ENCODE measurements around the gene RNF157.
"Not testable (repeated sequence)": the region's sequence is repeated elsewhere in the genome, so short reads cannot be mapped to it uniquely, and the experiment has no call there.

RNF157 gene

GRCh38 chr17:76255801-76256429 lies 15.6 kb upstream of the RNF157 start:
- in situ Hi-C loops (cut with MboI; ENCODE audit: low sequenced_read_pairs) = no loop called here

- in situ Hi-C loops (cut with MboI; ENCODE audit: low sequenced_read_pairs) = no loop called here
These were observed 14.0 kb upstream of the RNF157 start for GRCh38 chr17:76254275-76254674.

- in situ Hi-C loops (cut with MboI; ENCODE audit: low sequenced_read_pairs) = no loop called here
These were observed 13.5 kb upstream of the RNF157 start for GRCh38 chr17:76253841-76254240.

GRCh38 chr17:76252967-76253766 lies 12.9 kb upstream of the RNF157 start:
- in situ Hi-C loops (cut with MboI; ENCODE audit: low sequenced_read_pairs) = not testable (repeated sequence)

- in situ Hi-C loops (cut with MboI; ENCODE audit: low sequenced_read_pairs) = no loop called here
These were observed 12.0 kb upstream of the RNF157 start for GRCh38 chr17:76252040-76252954.

- in situ Hi-C loops (cut with MboI; ENCODE audit: low sequenced_read_pairs) = no loop called here
These were observed 11.3 kb upstream of the RNF157 start for GRCh38 chr17:76251478-76252039.

GRCh38 chr17:76250141-76250540 lies 9.8 kb upstream of the RNF157 start:
- in situ Hi-C loops (cut with MboI; ENCODE audit: low sequenced_read_pairs) = no loop called here

- in situ Hi-C loops (cut with MboI; ENCODE audit: low sequenced_read_pairs) = no loop called here
These were observed 7.9 kb upstream of the RNF157 start for GRCh38 chr17:76248013-76248782.

- in situ Hi-C loops (cut with MboI; ENCODE audit: low sequenced_read_pairs) = no loop called here
These were observed 7.0 kb upstream of the RNF157 start for GRCh38 chr17:76247304-76247703.

GRCh38 chr17:76246080-76247066 lies 6.1 kb upstream of the RNF157 start:
- in situ Hi-C loops (cut with MboI; ENCODE audit: low sequenced_read_pairs) = no loop called here

- in situ Hi-C loops (cut with MboI; ENCODE audit: low sequenced_read_pairs) = not testable (repeated sequence)
These were observed 4.4 kb upstream of the RNF157 start for GRCh38 chr17:76244721-76245120.

GRCh38 chr17:76243826-76244679 lies 3.8 kb upstream of the RNF157 start:
- in situ Hi-C loops (cut with MboI; ENCODE audit: low sequenced_read_pairs) = no loop called here

GRCh38 chr17:76241691-76242255 lies 1.5 kb upstream of the RNF157 start:
- in situ Hi-C loops (cut with MboI; ENCODE audit: low sequenced_read_pairs) = no loop called here

- in situ Hi-C loops (cut with MboI; ENCODE audit: low sequenced_read_pairs) = no loop called here
These were observed 878 bp upstream of the RNF157 start for GRCh38 chr17:76241204-76241538.

- in situ Hi-C loops (cut with MboI; ENCODE audit: low sequenced_read_pairs) = no loop called here
These were observed 587 bp downstream of the RNF157 start for GRCh38 chr17:76239538-76240274.

- in situ Hi-C loops (cut with MboI; ENCODE audit: low sequenced_read_pairs) = no loop called here
These were observed 1.3 kb downstream of the RNF157 start for GRCh38 chr17:76238847-76239537.

- in situ Hi-C loops (cut with MboI; ENCODE audit: low sequenced_read_pairs) = no loop called here
These were observed 2.4 kb downstream of the RNF157 start for GRCh38 chr17:76237859-76238313.
